Measurements from ENCODE around the gene AMBRA1. TPM values are rescaled to one million over a fixed set of nuclear protein-coding genes. Genes with fewer than 3 reads are reported as not detected.

The AMBRA1 gene
- total and polyA plus RNA-seq, 2 of the 8 experiments (the other 6 are each of a cell fraction or from before 2014, with no cell fraction given), result 14.2 to 37.4 TPM

DNA sequence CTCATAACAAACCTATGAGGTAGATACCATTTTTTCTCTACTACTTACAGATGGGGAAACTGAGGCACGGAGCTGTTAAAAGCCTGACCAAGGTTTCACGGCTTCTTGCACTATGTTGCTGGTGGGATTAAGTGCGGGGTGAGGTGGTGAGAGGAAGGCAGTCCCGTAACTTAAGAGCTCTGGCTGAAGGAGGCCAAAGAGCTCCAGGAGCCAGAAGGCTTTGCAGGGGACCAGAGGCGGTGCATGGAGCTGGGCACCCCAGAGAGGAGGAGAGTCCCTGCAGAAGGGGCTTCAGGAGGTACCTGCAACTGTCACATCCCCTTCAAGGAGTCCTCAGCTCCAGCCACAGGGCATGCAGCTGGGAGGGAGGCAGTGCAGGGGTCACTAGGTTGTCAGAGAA lies 206.4 kb downstream of the AMBRA1 start:
- no peak overlapping the region for H2AFZ ChIP-seq (ENCODE audit: low read length)
- H4K20me1 ChIP-seq (replicated peaks in 1 of 2; ENCODE audit: control insufficient read depth in 1 of 2, insufficient read depth in 2 of 2, low read length in 2 of 2), result peaks cover 5 to 24% of the 10 kb centered on the region in 2 experiments
- no peak overlapping the region for H2BK15ac ChIP-seq (ENCODE audit: low read length)
- H3K79me2 ChIP-seq (ENCODE audit: control insufficient read depth in 1 of 2, insufficient read depth in 2 of 2, low read length in 2 of 2), result no peaks in the 10 kb centered on the region; a peak in 1 of 4 replicates
- no peak overlapping the region for H2BK20ac ChIP-seq (ENCODE audit: low read length)
- no peak overlapping the region for H2BK12ac ChIP-seq (ENCODE audit: low read depth, low read length)
- no peak overlapping the region for H3K14ac ChIP-seq (ENCODE audit: insufficient read length)
- no peak overlapping the region for H3K4me2 ChIP-seq (ENCODE audit: insufficient read depth in 1 of 2, low read depth in 2 of 2, low read length in 2 of 2)
- H3K9ac ChIP-seq (replicated peaks in 1 of 4; ENCODE audit: extremely low read depth in 1 of 4, low read depth in 3 of 4, low read length in 3 of 4), result no peak overlapping the region
- H3K36me3 ChIP-seq (ENCODE audit: control insufficient read depth in 2 of 4, insufficient read depth in 4 of 4, low read length in 3 of 4), result peaks cover 0 to 4% (median 0%) of the 10 kb centered on the region in 4 experiments; a peak in 2 of 8 replicates
- ChIA-PET CTCF (ENCODE audit: partially characterized antibody) (interaction anchor here (0.6 to 7.7 kb wide), 21 partner anchors 8 to 308 kb away, joined by 3 to 124 read pairs (median 4); partner anchors contain the start of gene MDK), POLR2A (ENCODE audit: partially characterized antibody) (interaction anchor here (0.7 kb wide), 2 partner anchors 32 to 34 kb away, joined by 3 read pairs; no protein-coding TSS in a partner anchor)
- no peak overlapping the region for H3K18ac ChIP-seq (ENCODE audit: extremely low read depth, low read length)
- DNase-seq (ENCODE audit: low read depth in 1 of 2, low spot score in 2 of 2) (no peak), FAIRE-seq (no peak)
- H4K91ac ChIP-seq (replicated peaks; ENCODE audit: insufficient read length, low read length), result no peak overlapping the region
- H3K56ac ChIP-seq (replicated peaks; ENCODE audit: insufficient read length, low read depth, low read length), result no peak overlapping the region
- H4K8ac ChIP-seq (ENCODE audit: extremely low read depth, insufficient read depth, low read length), result no peak overlapping the region
- no peak overlapping the region for H2AK5ac ChIP-seq (ENCODE audit: low read depth, low read length)
- H3K23me2 ChIP-seq (ENCODE audit: low read depth, low read length), result peaks cover 22% of the 10 kb centered on the region; the same call in 1 of the 2 replicates
- H3K27ac ChIP-seq (ENCODE audit: low read depth, low read length), result no peak overlapping the region
- 96% methylated on average over 5 of the region's 5 CpGs; no CpG with 5 or more reads in 1 of the 2 experiments for WGBS, 2 experiments (ENCODE audit: extremely low coverage in 1 of 2, insufficient coverage in 1 of 2, insufficient read length in 1 of 2, insufficient replicate concordance in 2 of 2, low coverage in 1 of 2, low lambda C conversion rate in 2 of 2, missing lambda C conversion rate in 1 of 2)
- peaks cover 19 to 46% (median 38%) of the 10 kb centered on the region in 4 experiments for H3K27me3 ChIP-seq (replicated peaks in 1 of 4; ENCODE audit: control insufficient read depth in 3 of 4, extremely low read depth in 1 of 4, insufficient read depth in 3 of 4, low read length in 3 of 4)
- H3K9me3 ChIP-seq (ENCODE audit: insufficient read depth in 2 of 2, low read depth in 1 of 2, low read length in 1 of 2), result no peaks in the 10 kb centered on the region; a peak in 1 of 4 replicates
- H4K5ac ChIP-seq (ENCODE audit: insufficient read length, low read depth, low read length), result no peak overlapping the region
- no peak overlapping the region for H3K23ac ChIP-seq (ENCODE audit: insufficient read length)
- H3K4me1 ChIP-seq (replicated peaks in 1 of 4; ENCODE audit: control insufficient read depth in 3 of 4, insufficient read depth in 4 of 4, low read length in 3 of 4), result peaks cover 3 to 24% (median 21%) of the 10 kb centered on the region in 4 experiments
- H3K4ac ChIP-seq (replicated peaks; ENCODE audit: insufficient read length, low read depth, low read length), result no peak overlapping the region
- H2BK120ac ChIP-seq (replicated peaks; ENCODE audit: low read depth, low read length), result no peak overlapping the region
- no peak overlapping the region for H3K4me3 ChIP-seq (ENCODE audit: extremely low read depth in 1 of 4, insufficient read depth in 2 of 4, low read depth in 3 of 4, low read length in 4 of 4)
- no peak overlapping the region for H2BK5ac ChIP-seq (ENCODE audit: low read depth, low read length)
- H3K79me1 ChIP-seq (ENCODE audit: low read depth, low read length), result no peaks in the 10 kb centered on the region
- no peak for TF ChIP-seq SIRT6 (IDR thresholded peaks at IDR 0.05; ENCODE audit: low read length)
- TF ChIP-seq, protein P1, sequence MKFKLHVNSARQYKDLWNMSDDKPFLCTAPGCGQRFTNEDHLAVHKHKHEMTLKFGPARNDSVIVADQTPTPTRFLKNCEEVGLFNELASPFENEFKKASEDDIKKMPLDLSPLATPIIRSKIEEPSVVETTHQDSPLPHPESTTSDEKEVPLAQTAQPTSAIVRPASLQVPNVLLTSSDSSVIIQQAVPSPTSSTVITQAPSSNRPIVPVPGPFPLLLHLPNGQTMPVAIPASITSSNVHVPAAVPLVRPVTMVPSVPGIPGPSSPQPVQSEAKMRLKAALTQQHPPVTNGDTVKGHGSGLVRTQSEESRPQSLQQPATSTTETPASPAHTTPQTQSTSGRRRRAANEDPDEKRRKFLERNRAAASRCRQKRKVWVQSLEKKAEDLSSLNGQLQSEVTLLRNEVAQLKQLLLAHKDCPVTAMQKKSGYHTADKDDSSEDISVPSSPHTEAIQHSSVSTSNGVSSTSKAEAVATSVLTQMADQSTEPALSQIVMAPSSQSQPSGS (IDR thresholded peaks at IDR 0.05; ENCODE audit: low read length), result no peak
- TF ChIP-seq HDAC6 (IDR thresholded peaks at IDR 0.05; ENCODE audit: low read depth, low read length), result no peak
- TF ChIP-seq SP2 (IDR thresholded peaks at IDR 0.05; ENCODE audit: low read length), result no peak

Data from H1 (cell line).